Glutamatergic neuron (in vitro differentiated cells): Measurements from ENCODE around the gene EXT2. TPM values are rescaled to one million over a fixed set of nuclear protein-coding genes. Genes with fewer than 3 reads are reported as not detected.

ENCODE experiments used
- DNase-seq: peaks from one replicate; pipeline ENCODE4 v3.0.0; 2022
- H3K27ac Mint-ChIP-seq: one replicate; pipeline ENCODE4 v1.8.0; 2020; ENCODE audit warnings: mild to moderate bottlenecking, mixed read lengths, inconsistent platforms; ENCODE audit not compliant: unreplicated experiment
- H3K27me3 Mint-ChIP-seq: one replicate; pipeline ENCODE4 v1.8.0; 2020; ENCODE audit warnings: mild to moderate bottlenecking, moderate library complexity, mixed read lengths, inconsistent platforms; ENCODE audit not compliant: unreplicated experiment
- H3K36me3 Mint-ChIP-seq: one replicate; pipeline ENCODE4 v1.8.0; 2020; ENCODE audit warnings: mild to moderate bottlenecking, mixed read lengths, inconsistent platforms; ENCODE audit not compliant: unreplicated experiment
- H3K4me1 Mint-ChIP-seq: one replicate; pipeline ENCODE4 v1.8.0; 2020; ENCODE audit warnings: mild to moderate bottlenecking, low read depth, mixed read lengths, inconsistent platforms; ENCODE audit not compliant: unreplicated experiment
- H3K4me3 Mint-ChIP-seq: one replicate; pipeline ENCODE4 v1.8.0; 2020; ENCODE audit warnings: mild to moderate bottlenecking, mixed read lengths, inconsistent platforms; ENCODE audit not compliant: unreplicated experiment
- H3K9me3 Mint-ChIP-seq: one replicate; pipeline ENCODE4 v1.8.0; 2020; ENCODE audit warnings: mild to moderate bottlenecking, moderate library complexity, mixed read lengths, inconsistent platforms; ENCODE audit not compliant: unreplicated experiment
- total RNA-seq: library from RNA; stranded (reverse); fragmentation: NEBNext Ultra II Directional; extraction: Animal tissue kit (Norgen Biotek cat#: 25700); gene quantifications from one replicate; pipeline ENCODE4 v1.2.1, GENCODE V29; 2021; ENCODE audit not compliant: unreplicated experiment
- TF ChIP-seq, protein P1 (sequence below): fragments of 200-600 bp; sonication (generic); IDR thresholded peaks from one replicate; pipeline ENCODE4 v1.5.0; 2021; ENCODE audit not compliant: partially characterized antibody, unreplicated experiment

The EXT2 gene
- total RNA-seq, 1 donor from 2014 or later, result 46.3 TPM

DNA sequence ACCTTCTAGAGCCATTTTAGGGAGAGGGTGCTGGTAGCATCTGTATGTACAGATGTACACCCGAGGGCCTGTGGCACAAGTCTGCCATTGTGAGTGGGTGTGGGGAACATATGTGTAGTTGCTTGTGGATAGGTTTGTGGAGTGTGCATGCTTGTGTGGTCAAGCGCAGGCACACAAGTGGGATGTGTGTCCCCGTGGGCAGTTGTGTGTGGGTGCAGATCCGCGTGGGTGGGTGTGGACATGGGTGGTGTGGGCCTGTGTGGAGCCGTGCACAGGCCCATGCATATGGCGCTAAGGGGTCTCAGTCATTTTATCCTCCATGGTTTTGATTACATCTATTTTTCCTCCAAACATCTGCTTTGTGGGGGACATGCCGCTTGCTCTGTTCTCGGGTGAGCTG is 185.7 kb downstream of the EXT2 start:
- Mint-ChIP-seq H3K27ac (no peak overlapping the region), H3K4me3 (no peak overlapping the region), H3K36me3 (no peaks in the 10 kb centered on the region), H3K4me1 (no peaks in the 10 kb centered on the region), H3K9me3 (no peaks in the 10 kb centered on the region), H3K27me3 (peaks cover 5% of the 10 kb centered on the region)
- no peak for DNase-seq
- TF ChIP-seq, protein P1, sequence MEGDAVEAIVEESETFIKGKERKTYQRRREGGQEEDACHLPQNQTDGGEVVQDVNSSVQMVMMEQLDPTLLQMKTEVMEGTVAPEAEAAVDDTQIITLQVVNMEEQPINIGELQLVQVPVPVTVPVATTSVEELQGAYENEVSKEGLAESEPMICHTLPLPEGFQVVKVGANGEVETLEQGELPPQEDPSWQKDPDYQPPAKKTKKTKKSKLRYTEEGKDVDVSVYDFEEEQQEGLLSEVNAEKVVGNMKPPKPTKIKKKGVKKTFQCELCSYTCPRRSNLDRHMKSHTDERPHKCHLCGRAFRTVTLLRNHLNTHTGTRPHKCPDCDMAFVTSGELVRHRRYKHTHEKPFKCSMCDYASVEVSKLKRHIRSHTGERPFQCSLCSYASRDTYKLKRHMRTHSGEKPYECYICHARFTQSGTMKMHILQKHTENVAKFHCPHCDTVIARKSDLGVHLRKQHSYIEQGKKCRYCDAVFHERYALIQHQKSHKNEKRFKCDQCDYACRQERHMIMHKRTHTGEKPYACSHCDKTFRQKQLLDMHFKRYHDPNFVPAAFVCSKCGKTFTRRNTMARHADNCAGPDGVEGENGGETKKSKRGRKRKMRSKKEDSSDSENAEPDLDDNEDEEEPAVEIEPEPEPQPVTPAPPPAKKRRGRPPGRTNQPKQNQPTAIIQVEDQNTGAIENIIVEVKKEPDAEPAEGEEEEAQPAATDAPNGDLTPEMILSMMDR, result no peak

DNA sequence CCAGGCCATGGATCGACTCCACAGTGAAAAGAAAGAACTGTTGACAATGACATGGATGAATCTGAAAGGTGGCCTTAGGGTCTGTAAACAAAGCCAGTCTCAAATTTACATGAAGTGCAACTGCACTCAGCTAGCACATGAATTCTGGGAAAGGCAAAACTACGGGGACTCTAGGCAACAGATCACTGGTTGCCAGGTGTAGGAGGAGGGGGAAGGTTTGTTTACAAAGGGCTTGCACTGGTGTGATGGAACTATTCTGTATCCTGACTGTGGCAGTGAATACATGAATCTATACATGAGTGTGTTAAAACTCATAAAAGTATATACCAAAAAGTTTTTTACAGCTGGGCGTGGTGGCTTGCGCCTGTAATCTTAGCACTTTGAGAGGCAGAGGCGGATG is 187.1 kb downstream of the EXT2 start:
- Mint-ChIP-seq H3K27ac (no peak overlapping the region), H3K9me3 (no peaks in the 10 kb centered on the region), H3K27me3 (peaks cover 6% of the 10 kb centered on the region), H3K36me3 (no peaks in the 10 kb centered on the region), H3K4me3 (no peak overlapping the region), H3K4me1 (no peaks in the 10 kb centered on the region)
- DNase-seq, result no peak
- TF ChIP-seq, protein P1, result no peak

DNA sequence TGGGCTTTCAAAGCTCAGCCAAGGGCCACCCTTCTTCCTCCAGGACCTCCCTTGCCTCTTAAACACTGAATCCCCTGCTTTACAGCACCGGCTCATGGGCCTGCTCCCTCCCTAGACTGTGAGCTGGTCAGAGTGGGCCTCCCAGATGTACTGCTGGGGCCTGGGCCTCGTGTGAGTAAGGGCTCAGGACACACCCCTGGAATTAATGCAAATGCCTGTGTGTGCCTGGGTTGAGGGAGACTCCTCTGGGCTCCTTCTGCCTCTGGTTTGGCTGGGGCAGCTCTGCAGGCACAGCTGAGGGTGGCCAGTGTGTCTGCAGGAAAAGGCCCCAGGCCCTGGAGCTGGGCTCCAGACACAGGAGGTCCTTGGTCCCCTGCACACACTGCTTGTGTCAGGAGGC is 190.3 kb downstream of the EXT2 start:
- DNase-seq, result no peak
- no peaks in the 10 kb centered on the region for H3K9me3 Mint-ChIP-seq
- no peaks in the 10 kb centered on the region for H3K36me3 Mint-ChIP-seq
- TF ChIP-seq, protein P1, result no peak
- no peak overlapping the region for H3K4me3 Mint-ChIP-seq
- H3K27ac Mint-ChIP-seq, result no peak overlapping the region
- no peaks in the 10 kb centered on the region for H3K4me1 Mint-ChIP-seq
- peaks cover 4% of the 10 kb centered on the region for H3K27me3 Mint-ChIP-seq

DNA sequence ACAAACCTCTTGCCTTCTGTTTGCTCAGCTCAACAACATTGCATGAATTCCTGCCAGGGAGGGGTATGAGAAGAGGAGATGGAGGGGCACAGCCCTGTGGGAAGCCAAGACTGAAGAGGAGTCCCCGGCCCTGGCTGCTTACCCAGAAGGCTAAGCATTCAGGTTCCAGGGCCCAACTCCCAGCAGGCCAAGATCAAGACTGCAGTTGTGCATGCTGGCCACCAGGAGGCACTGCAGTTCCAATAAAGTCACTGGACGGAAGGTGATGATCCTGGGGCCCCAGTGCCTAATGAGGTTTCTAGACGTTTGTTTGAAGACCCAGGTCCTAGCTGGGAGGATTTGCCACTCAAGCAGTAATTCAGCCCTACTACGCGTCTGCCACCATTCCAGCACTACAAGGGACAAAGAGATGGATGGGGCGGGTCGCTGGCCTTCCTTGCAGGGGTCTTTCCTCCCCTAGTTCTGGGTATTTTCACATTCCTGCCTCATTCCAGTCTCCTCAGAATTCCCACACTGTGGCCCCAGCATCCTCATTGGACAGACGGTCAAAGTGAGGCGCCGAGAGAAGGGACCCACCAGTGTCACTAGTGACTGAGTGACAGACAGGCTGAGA is 190.9 kb downstream of the EXT2 start:
- TF ChIP-seq, protein P1, result peak; percentile 96
- Mint-ChIP-seq H3K4me3 (no peak overlapping the region), H3K4me1 (no peaks in the 10 kb centered on the region), H3K27me3 (peaks cover 5% of the 10 kb centered on the region), H3K36me3 (no peaks in the 10 kb centered on the region), H3K27ac (no peak overlapping the region), H3K9me3 (no peaks in the 10 kb centered on the region)
- peak; percentile 68 for DNase-seq

DNA sequence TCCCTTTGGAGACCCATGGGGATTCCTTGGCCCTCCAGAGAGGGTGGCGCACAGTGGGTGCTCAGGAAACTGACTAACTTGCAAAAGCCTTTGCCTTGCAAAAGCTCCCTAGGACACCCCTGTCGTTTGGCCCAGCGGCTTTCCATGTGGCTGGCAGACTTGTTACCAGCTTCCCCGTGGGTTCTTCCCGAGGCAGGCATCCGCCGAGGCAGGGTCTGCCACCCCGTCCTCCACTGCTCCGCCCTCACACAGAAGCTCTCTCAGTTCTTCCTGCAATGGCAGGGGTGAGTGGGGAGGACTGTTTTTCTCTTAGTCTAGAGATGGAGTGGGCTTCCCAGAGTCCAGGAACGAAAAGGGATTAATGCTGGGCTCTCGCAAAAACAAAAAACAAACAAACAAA is 191.4 kb downstream of the EXT2 start:
- Mint-ChIP-seq H3K4me3 (no peak overlapping the region), H3K27ac (no peak overlapping the region), H3K36me3 (no peaks in the 10 kb centered on the region), H3K27me3 (peaks cover 5% of the 10 kb centered on the region), H3K4me1 (no peaks in the 10 kb centered on the region), H3K9me3 (no peaks in the 10 kb centered on the region)
- DNase-seq, result no peak
- TF ChIP-seq, protein P1, result no peak
